ENCODE measurements around the gene MLH3. TPM values are rescaled to one million over a fixed set of nuclear protein-coding genes. Genes with fewer than 3 reads are reported as not detected.

Gene MLH3
- total RNA-seq, 1 experiment from 2014 or later = 13.2 TPM

GRCh38 chr14:74965486-74966153 is 85.6 kb downstream of the MLH3 start:
- intact Hi-C loops (cut with micrococcal nuclease) = no loop called here
- H2AFZ ChIP-seq (ENCODE audit: low read length) = no peak overlapping the region
- H3K27me3 ChIP-seq (ENCODE audit: low read length) = no peaks in the 10 kb centered on the region
- H3K9me3 ChIP-seq (ENCODE audit: low read length) = no peaks in the 10 kb centered on the region
- BruUV-seq (replicated peaks) = no TSS peak
- H3K9me2 ChIP-seq (replicated peaks; ENCODE audit: low read length) = no peaks in the 10 kb centered on the region
- H4K20me1 ChIP-seq (ENCODE audit: low read length) = no peaks in the 10 kb centered on the region
- peaks cover 14% of the 10 kb centered on the region for H3K4me1 ChIP-seq (ENCODE audit: insufficient read depth, low read length)
- no peak for TF ChIP-seq EZH2 (IDR thresholded peaks at IDR 0.05; ENCODE audit: low read length, unreplicated experiment)
- no peak for TF ChIP-seq EZH2phosphoT487 (IDR thresholded peaks at IDR 0.05; ENCODE audit: borderline replicate concordance, low read length)
- TF ChIP-seq CTCF (conservative IDR thresholded peaks at IDR 0.05; ENCODE audit: low read depth, low read length) = no peak
- H3K36me3 ChIP-seq (ENCODE audit: low read depth, low read length) = no peaks in the 10 kb centered on the region
- ATAC-seq = peak; percentile 67
- H3K9ac ChIP-seq (ENCODE audit: low read length) = peak overlapping the region; percentile 3; the same call in 1 of the 2 replicates
- ChIA-PET POLR2A (ENCODE audit: unreplicated experiment) (no interaction called here), CTCF (no interaction called here)
- H3K4me2 ChIP-seq (ENCODE audit: low read length) = peak overlapping the region; percentile 26
- H3F3A ChIP-seq (ENCODE audit: low read length, unreplicated experiment) = no peaks in the 10 kb centered on the region
- no peak overlapping the region for H3K4me3 ChIP-seq (ENCODE audit: low read length)
- peak; percentile 52 for DNase-seq
- H3K27ac ChIP-seq (ENCODE audit: low read length) = peak overlapping the region; percentile 37
- no peaks in the 10 kb centered on the region for H3K79me2 ChIP-seq (ENCODE audit: low read length)

GRCh38 chr14:74964787-74965485 is 86.3 kb downstream of the MLH3 start:
- no peaks in the 10 kb centered on the region; the same call in 1 of the 2 replicates for H3K9me2 ChIP-seq (replicated peaks; ENCODE audit: low read length)
- no TSS peak for BruUV-seq (replicated peaks)
- ATAC-seq (peak; percentile 73), DNase-seq (peak; percentile 47)
- H3K27ac ChIP-seq (ENCODE audit: low read length) = peak overlapping the region; percentile 37
- no peaks in the 10 kb centered on the region for H3K27me3 ChIP-seq (ENCODE audit: low read length)
- no peak overlapping the region for H3K4me3 ChIP-seq (ENCODE audit: low read length)
- POLR2A ChIA-PET (ENCODE audit: unreplicated experiment) = interaction anchor here (0.6 kb wide), 1 partner anchor 121 kb away, joined by 3 read pairs; no protein-coding TSS in a partner anchor
- H2AFZ ChIP-seq (ENCODE audit: low read length) = no peak overlapping the region
- no peaks in the 10 kb centered on the region for H3K79me2 ChIP-seq (ENCODE audit: low read length)
- H3K4me1 ChIP-seq (ENCODE audit: insufficient read depth, low read length) = peaks cover 17% of the 10 kb centered on the region
- no peaks in the 10 kb centered on the region for H3K36me3 ChIP-seq (ENCODE audit: low read depth, low read length)
- H4K20me1 ChIP-seq (ENCODE audit: low read length) = no peaks in the 10 kb centered on the region
- CTCF ChIA-PET = no interaction called here
- H3K9ac ChIP-seq (ENCODE audit: low read length) = peak overlapping the region; percentile 3; the same call in 1 of the 2 replicates
- intact Hi-C loops (cut with micrococcal nuclease) = no loop called here
- H3K4me2 ChIP-seq (ENCODE audit: low read length) = peak overlapping the region; percentile 26
- no peaks in the 10 kb centered on the region for H3F3A ChIP-seq (ENCODE audit: low read length, unreplicated experiment)
- TF ChIP-seq CTCF (conservative IDR thresholded peaks at IDR 0.05; ENCODE audit: low read depth, low read length) (no peak), EZH2 (IDR thresholded peaks at IDR 0.05; ENCODE audit: low read length, unreplicated experiment) (no peak), EZH2phosphoT487 (IDR thresholded peaks at IDR 0.05; ENCODE audit: borderline replicate concordance, low read length) (no peak)
- no peaks in the 10 kb centered on the region for H3K9me3 ChIP-seq (ENCODE audit: low read length)

Other genes with a start within 250 kb of the MLH3 start
- gene PROX2, start 175.3 kb downstream of the MLH3 start, total RNA-seq (2014; rRNA removed) = not detected in 2 replicates
- gene DLST, start 169.6 kb downstream of the MLH3 start, total RNA-seq (2014; rRNA removed) = 56.9 and 61.1 TPM in 2 replicates
- 16.0 and 17.9 TPM in 2 replicates for gene RPS6KL1, start 128.2 kb downstream of the MLH3 start, total RNA-seq (2014; rRNA removed)
- gene PGF, start 95.9 kb downstream of the MLH3 start, total RNA-seq (2014; rRNA removed) = 0.26 and 1.5 TPM in 2 replicates
- gene EIF2B2, start 48.5 kb downstream of the MLH3 start, total RNA-seq (2014; rRNA removed) = 96.8 and 113 TPM in 2 replicates
- gene ACYP1, start 12.6 kb upstream of the MLH3 start, total RNA-seq (2014; rRNA removed) = 22.6 and 23.5 TPM in 2 replicates
- 3.4 and 9.5 TPM in 2 replicates for gene ZC2HC1C, start 18.2 kb upstream of the MLH3 start, total RNA-seq (2014; rRNA removed)
- gene NEK9, start 75.6 kb upstream of the MLH3 start, total RNA-seq (2014; rRNA removed) = 29.6 and 44.5 TPM in 2 replicates
- gene TMED10, start 125.1 kb upstream of the MLH3 start, total RNA-seq (2014; rRNA removed) = 246 and 253 TPM in 2 replicates
- 99.2 and 103 TPM in 2 replicates for gene FOS, start 227.4 kb upstream of the MLH3 start, total RNA-seq (2014; rRNA removed)